Endothelial cell of umbilical vein (primary cell): ENCODE data around the gene MYRIP. TPM values are rescaled to one million over a fixed set of nuclear protein-coding genes. Genes with fewer than 3 reads are reported as not detected.

Source experiments
- BruUV-seq: library from RNA; stranded (reverse); fragments of 400-500 nt; replicated peaks from 2 replicates; lab custom pipeline; 2021; lab: Mats Ljungman, UMichigan
- CTCF ChIA-PET: fragments of 300-600, 350-600 bp; sonication (Branson Sonifier 250); formaldehyde crosslinking; loops from one replicate; lab custom pipeline; 2021; ENCODE audit warnings: antibody characterized with exemption, inconsistent platforms; lab: Charles Lee
- POLR2A ChIA-PET: fragments of 300-600, 350-600 bp; sonication (Branson Sonifier 250); formaldehyde crosslinking; loops from one replicate; lab custom pipeline; 2021; ENCODE audit warnings: antibody characterized with exemption, inconsistent platforms; lab: Charles Lee
- DNase-seq: peaks from one replicate; pipeline ENCODE4 v3.0.0-alpha.2; 2011; ENCODE audit warnings: low read depth, low spot score
- FAIRE-seq: peaks from 2 replicates; lab custom pipeline; 2011; peaks lifted over from hg19 to GRCh38; lab: Jason Lieb, UNC
- H2AFZ ChIP-seq: 2 replicates; pipeline ENCODE4 v1.6.0; 2012; ENCODE audit warnings: low read depth, low read length, control low read depth, inconsistent platforms
- H3K27ac ChIP-seq: 2 replicates; pipeline ENCODE4 v1.5.1; 2011; ENCODE audit warnings: low read depth, mild to moderate bottlenecking, control low read depth, low read length, moderate library complexity; ENCODE audit not compliant: insufficient read depth
- H3K27me3 ChIP-seq, 2 experiments: 2 replicates each; pipeline versions ENCODE4 v1.6.0 to v1.6.1; 2011; ENCODE audit warnings: low read length in 2 of 2, mixed read lengths in 1 of 2; ENCODE audit not compliant: control insufficient read depth in 2 of 2, insufficient read depth in 2 of 2
- H3K36me3 ChIP-seq, 2 experiments: 2 replicates in 1 of 2; 3 replicates in 1 of 2; pipeline ENCODE4 v1.5.1; 2011; ENCODE audit warnings: low read length in 2 of 2, mild to moderate bottlenecking in 1 of 2, moderate library complexity in 1 of 2; ENCODE audit not compliant: control insufficient read depth in 2 of 2, insufficient read depth in 2 of 2; ENCODE audit errors: extremely low read depth in 1 of 2
- H3K4me1 ChIP-seq: 3 replicates; pipeline ENCODE4 v1.5.1; 2011; ENCODE audit warnings: mild to moderate bottlenecking, low read length; ENCODE audit not compliant: control insufficient read depth, insufficient read depth; ENCODE audit errors: extremely low read depth
- H3K4me2 ChIP-seq: 2 replicates; pipeline ENCODE4 v1.6.1; 2011; ENCODE audit warnings: low read length, control low read depth, mixed read lengths; ENCODE audit not compliant: insufficient read depth
- H3K4me3 ChIP-seq, 3 experiments: fragments of 200-600 bp in 1 of 3; sonication (generic), shearing (Covaris generic) in 1 of 3; replicated peaks in 1 of 3; 2 replicates each; pipeline ENCODE4 v1.5.1; 2011 to 2016; ENCODE audit warnings: control low read depth in 3 of 3, low read length in 3 of 3, mild to moderate bottlenecking in 2 of 3, inconsistent platforms in 1 of 3, low read depth in 1 of 3, moderate library complexity in 1 of 3; ENCODE audit not compliant: insufficient read depth in 1 of 3
- H3K79me2 ChIP-seq: 2 replicates; pipeline ENCODE4 v1.6.0; 2012; ENCODE audit warnings: low read length, inconsistent platforms; ENCODE audit not compliant: control insufficient read depth, insufficient read depth
- H3K9ac ChIP-seq: replicated peaks from 2 replicates; pipeline ENCODE3; 2011; ENCODE audit warnings: low read length, control low read depth; ENCODE audit not compliant: insufficient read depth; ENCODE audit errors: extremely low read depth
- H3K9me1 ChIP-seq: replicated peaks from 3 replicates; pipeline ENCODE4 v1.6.0; 2011; ENCODE audit warnings: mild to moderate bottlenecking, low read length; ENCODE audit not compliant: control insufficient read depth, insufficient read depth; ENCODE audit errors: extremely low read depth
- H3K9me3 ChIP-seq: replicated peaks from 2 replicates; pipeline ENCODE4 v1.5.1; 2012; ENCODE audit warnings: low read length, inconsistent platforms; ENCODE audit not compliant: control insufficient read depth, insufficient read depth
- H4K20me1 ChIP-seq: replicated peaks from 2 replicates; pipeline ENCODE3; 2011; ENCODE audit warnings: mild to moderate bottlenecking, low read length; ENCODE audit not compliant: control insufficient read depth, insufficient read depth; ENCODE audit errors: extremely low read depth
- EZH2 ChIP-seq: IDR thresholded peaks from 2 replicates; pipeline ENCODE4 v1.6.1; 2012; ENCODE audit warnings: borderline replicate concordance, low read depth, mild to moderate bottlenecking, moderate library complexity, low read length, inconsistent platforms; ENCODE audit not compliant: severe bottlenecking
- FOS ChIP-seq: IDR thresholded peaks from 2 replicates; pipeline ENCODE4 v1.6.1; 2011; ENCODE audit warnings: mild to moderate bottlenecking, low read length, moderate library complexity, borderline replicate concordance; ENCODE audit not compliant: insufficient read depth
- GATA2 ChIP-seq: IDR thresholded peaks from 2 replicates; pipeline ENCODE4 v1.7.0; 2011; ENCODE audit warnings: low read depth, mild to moderate bottlenecking, moderate library complexity, mixed read lengths, low read length; ENCODE audit not compliant: insufficient read length, insufficient read depth
- MYC ChIP-seq: IDR thresholded peaks from one replicate; pipeline ENCODE4 v1.6.1; 2011; ENCODE audit warnings: mild to moderate bottlenecking, low read depth, low read length
- POLR2A ChIP-seq: IDR thresholded peaks from 2 replicates; pipeline ENCODE4 v1.6.1; 2012; ENCODE audit warnings: low read depth, mild to moderate bottlenecking, control low read depth, low read length
- POLR2AphosphoS5 ChIP-seq: IDR thresholded peaks from 2 replicates; pipeline ENCODE4 v1.6.1; 2012; ENCODE audit warnings: low read depth, mild to moderate bottlenecking, control low read depth, low read length, moderate library complexity; ENCODE audit not compliant: insufficient read depth
- dilution Hi-C: fragments of 300-500 bp; cut with MboI; formaldehyde crosslinking; loops from one replicate; pipeline ENCODE4 v1.15.0; 2019; ENCODE audit warnings: low sequenced_read_pairs; ENCODE audit not compliant: extremely low pct_ligation_motif_present
- intact Hi-C: fragments of 100-400 bp; cut with micrococcal nuclease; formaldehyde crosslinking; loops from one replicate; pipeline ENCODE4 v1.10.0; 2022
- polyA plus RNA-seq, 4 experiments: library from polyadenylated mRNA; depleted of rRNA in 3 of 4; stranded (reverse) in 3 of 4; unstranded in 1 of 4; fragments of >200 nt; gene quantifications; 2 replicates each; pipeline versions ENCODE4 v1.2.1 to v1.2.3, GENCODE V29; 2011 to 2012; ENCODE audit warnings: missing spikeins in 1 of 4
- total RNA-seq: library from RNA; stranded (reverse); gene quantifications from 2 replicates; pipeline ENCODE4 v1.2.3, GENCODE V29; 2021
- TF ChIP-seq, protein P1 (sequence below), 2 donors: IDR thresholded peaks; 1 replicate in 1 of 2; 2 replicates in 1 of 2; pipeline ENCODE4 v1.5.1; 2011; ENCODE audit warnings: low read length in 2 of 2, mild to moderate bottlenecking in 2 of 2, moderate library complexity in 2 of 2, control low read depth in 1 of 2, inconsistent platforms in 1 of 2, low read depth in 1 of 2; ENCODE audit not compliant: insufficient read depth in 1 of 2; ENCODE audit errors: extremely low read depth in 1 of 2
- TF ChIP-seq, protein P2 (sequence below): IDR thresholded peaks from 2 replicates; pipeline ENCODE4 v1.6.1; 2011; ENCODE audit not compliant: insufficient read depth, insufficient read length

Gene MYRIP
- total and polyA plus RNA-seq, 2 donors (not counting 3 experiments of a cell fraction or from before 2014, with no cell fraction given): 6.7 to 11.9 TPM

DNA sequence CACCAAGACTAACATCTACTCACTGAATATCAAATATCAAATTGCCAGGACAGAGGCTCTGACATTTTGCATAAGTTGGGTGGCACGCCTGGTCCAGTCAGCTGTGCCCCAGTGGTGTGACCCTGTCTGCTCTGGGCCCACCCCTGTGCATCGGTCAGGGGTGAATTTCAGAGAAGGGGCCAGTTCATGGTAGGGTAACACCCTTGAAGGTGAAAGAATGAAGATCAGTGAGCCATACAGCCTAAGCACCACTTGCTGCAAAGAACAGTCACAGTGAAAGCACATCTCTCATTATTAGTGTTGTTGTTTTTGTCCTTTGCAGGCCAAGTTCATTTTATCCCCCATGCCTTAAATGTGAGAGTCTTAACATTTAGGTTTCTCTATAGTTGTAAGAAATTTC lies 86.8 kb downstream of the MYRIP start:
- H3K9ac ChIP-seq: no peak overlapping the region
- H3K4me3 ChIP-seq: no peak overlapping the region
- H3K9me3 ChIP-seq: no peaks in the 10 kb centered on the region
- TF ChIP-seq MYC (no peak), POLR2AphosphoS5 (no peak), FOS (no peak), EZH2 (no peak), POLR2A (no peak)
- intact Hi-C loops (no loop called here), dilution Hi-C loops (no loop called here)
- H3K4me2 ChIP-seq: no peak overlapping the region
- H3K27me3 ChIP-seq: no peaks in the 10 kb centered on the region
- POLR2A ChIA-PET: no interaction called here
- DNase-seq: no peak
- H3K79me2 ChIP-seq: no peaks in the 10 kb centered on the region
- peaks cover 3% of the 10 kb centered on the region for H3K4me1 ChIP-seq
- no peaks in the 10 kb centered on the region for H4K20me1 ChIP-seq
- CTCF ChIA-PET: no interaction called here
- FAIRE-seq: no peak
- no peaks in the 10 kb centered on the region for H3K9me1 ChIP-seq
- H3K36me3 ChIP-seq: no peaks in the 10 kb centered on the region
- H2AFZ ChIP-seq: no peak overlapping the region
- no peak overlapping the region for H3K27ac ChIP-seq
- BruUV-seq: no TSS peak

DNA sequence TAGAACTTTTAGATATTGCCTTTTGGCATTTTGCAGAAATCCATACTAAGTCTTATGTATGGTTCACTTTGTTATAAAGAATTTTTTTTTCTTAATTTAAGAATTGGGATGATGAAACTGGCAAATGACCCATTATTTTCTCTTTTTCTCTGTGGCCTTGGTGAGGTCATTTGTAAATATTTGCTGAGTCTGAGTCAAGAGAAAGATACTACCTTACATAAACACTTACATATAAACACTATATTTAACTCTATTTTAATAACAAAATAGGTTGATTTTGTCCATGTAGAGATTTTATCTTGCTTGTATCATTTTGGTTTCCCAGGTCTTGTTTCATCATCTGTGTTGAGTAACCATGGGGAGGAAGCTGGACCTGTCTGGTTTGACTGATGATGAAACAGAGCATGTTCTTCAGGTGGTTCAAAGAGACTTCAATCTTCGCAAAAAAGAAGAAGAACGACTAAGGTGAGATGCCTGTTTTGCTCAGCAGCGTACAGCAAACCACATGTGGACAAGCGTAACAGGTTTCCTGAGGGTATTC lies 91.1 kb downstream of the MYRIP start:
- Histone ChIP-seq H3K9ac (no peak overlapping the region), H3K4me2 (no peak overlapping the region), H3K4me1 (peaks cover 5% of the 10 kb centered on the region), H3K36me3 (no peaks in the 10 kb centered on the region), H3K79me2 (no peaks in the 10 kb centered on the region), H3K9me3 (no peaks in the 10 kb centered on the region), H2AFZ (no peak overlapping the region), H3K27me3 (no peaks in the 10 kb centered on the region), H4K20me1 (no peaks in the 10 kb centered on the region), H3K9me1 (no peaks in the 10 kb centered on the region), H3K27ac (no peak overlapping the region), H3K4me3 (no peak overlapping the region)
- dilution Hi-C loops: no loop called here
- TF ChIP-seq, protein P1, sequence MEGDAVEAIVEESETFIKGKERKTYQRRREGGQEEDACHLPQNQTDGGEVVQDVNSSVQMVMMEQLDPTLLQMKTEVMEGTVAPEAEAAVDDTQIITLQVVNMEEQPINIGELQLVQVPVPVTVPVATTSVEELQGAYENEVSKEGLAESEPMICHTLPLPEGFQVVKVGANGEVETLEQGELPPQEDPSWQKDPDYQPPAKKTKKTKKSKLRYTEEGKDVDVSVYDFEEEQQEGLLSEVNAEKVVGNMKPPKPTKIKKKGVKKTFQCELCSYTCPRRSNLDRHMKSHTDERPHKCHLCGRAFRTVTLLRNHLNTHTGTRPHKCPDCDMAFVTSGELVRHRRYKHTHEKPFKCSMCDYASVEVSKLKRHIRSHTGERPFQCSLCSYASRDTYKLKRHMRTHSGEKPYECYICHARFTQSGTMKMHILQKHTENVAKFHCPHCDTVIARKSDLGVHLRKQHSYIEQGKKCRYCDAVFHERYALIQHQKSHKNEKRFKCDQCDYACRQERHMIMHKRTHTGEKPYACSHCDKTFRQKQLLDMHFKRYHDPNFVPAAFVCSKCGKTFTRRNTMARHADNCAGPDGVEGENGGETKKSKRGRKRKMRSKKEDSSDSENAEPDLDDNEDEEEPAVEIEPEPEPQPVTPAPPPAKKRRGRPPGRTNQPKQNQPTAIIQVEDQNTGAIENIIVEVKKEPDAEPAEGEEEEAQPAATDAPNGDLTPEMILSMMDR (IDR thresholded peaks at IDR 0.05; ENCODE audit: extremely low read depth in 1 of 2, insufficient read depth in 1 of 2, low read depth in 1 of 2, low read length in 2 of 2): no peak
- TF ChIP-seq GATA2 (no peak), POLR2AphosphoS5 (no peak), EZH2 (no peak), MYC (no peak), FOS (no peak), POLR2A (no peak)
- TF ChIP-seq, protein P2, sequence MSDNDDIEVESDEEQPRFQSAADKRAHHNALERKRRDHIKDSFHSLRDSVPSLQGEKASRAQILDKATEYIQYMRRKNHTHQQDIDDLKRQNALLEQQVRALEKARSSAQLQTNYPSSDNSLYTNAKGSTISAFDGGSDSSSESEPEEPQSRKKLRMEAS: no peak
- CTCF ChIA-PET: no interaction called here
- DNase-seq (no peak), FAIRE-seq (no peak)
- BruUV-seq: no TSS peak
- intact Hi-C loops: loop anchor here (1.0 kb wide), 1 partner anchor 264 kb away; no protein-coding TSS in a partner anchor
- POLR2A ChIA-PET: no interaction called here
